ENCODE measurements around the gene CYP4B1.

CYP4B1 gene

GRCh38 chr1:46767649-46768282 is 31.1 kb upstream of the CYP4B1 start:
- Histone ChIP-seq H3K27me3 (peaks cover 0 to 21% of the 10 kb centered on the region in 2 donors), H3K4me3 (no peak overlapping the region), H3K36me3 (no peaks in the 10 kb centered on the region), H3K9me3 (peaks cover 0 to 24% (median 20%) of the 10 kb centered on the region in 3 donors), H3K27ac (no peak overlapping the region), H3K4me1 (no peaks in the 10 kb centered on the region)
- DNase-seq, result no peak
- intact Hi-C loops (cut with DNase I; ENCODE audit: low total_unique reads), result no loop called here
- no peak for TF ChIP-seq CTCF (IDR thresholded peaks at IDR 0.05)

GRCh38 chr1:46768445-46768844 is 30.4 kb upstream of the CYP4B1 start:
- Histone ChIP-seq H3K4me1 (no peaks in the 10 kb centered on the region), H3K27ac (no peak overlapping the region)

GRCh38 chr1:46769028-46769740 is 29.7 kb upstream of the CYP4B1 start:
- H3K27me3 ChIP-seq, result peaks cover 0 to 16% of the 10 kb centered on the region in 2 donors
- no peak overlapping the region for H3K27ac ChIP-seq
- TF ChIP-seq CTCF (IDR thresholded peaks at IDR 0.05), result no peak
- H3K4me1 ChIP-seq, result no peaks in the 10 kb centered on the region
- no peak for DNase-seq
- intact Hi-C loops (cut with DNase I; ENCODE audit: low total_unique reads), result no loop called here
- no peak overlapping the region for H3K4me3 ChIP-seq
- H3K36me3 ChIP-seq, result no peaks in the 10 kb centered on the region
- peaks cover 0 to 24% (median 20%) of the 10 kb centered on the region in 3 donors for H3K9me3 ChIP-seq

More at GRCh38 chr1:46768445-46768844, 30.4 kb upstream of the CYP4B1 start:
- DNase-seq, result no peak
- intact Hi-C loops (cut with DNase I; ENCODE audit: low total_unique reads), result no loop called here
- peaks cover 0 to 24% (median 20%) of the 10 kb centered on the region in 3 donors for H3K9me3 ChIP-seq
- H3K36me3 ChIP-seq, result no peaks in the 10 kb centered on the region
- H3K4me3 ChIP-seq, result no peak overlapping the region
- peaks cover 0 to 18% of the 10 kb centered on the region in 2 donors for H3K27me3 ChIP-seq
- TF ChIP-seq CTCF (IDR thresholded peaks at IDR 0.05), result no peak

GRCh38 chr1:46770541-46770940 is 28.3 kb upstream of the CYP4B1 start:
- Histone ChIP-seq H3K4me3 (no peak overlapping the region), H3K27ac (no peak overlapping the region), H3K9me3 (peaks cover 0 to 24% (median 20%) of the 10 kb centered on the region in 3 donors), H3K4me1 (no peaks in the 10 kb centered on the region), H3K36me3 (no peaks in the 10 kb centered on the region), H3K27me3 (peaks cover 0 to 16% of the 10 kb centered on the region in 2 donors)
- DNase-seq, result no peak
- TF ChIP-seq CTCF (IDR thresholded peaks at IDR 0.05), result no peak
- intact Hi-C loops (cut with DNase I; ENCODE audit: low total_unique reads), result no loop called here

GRCh38 chr1:46772571-46772970 is 26.3 kb upstream of the CYP4B1 start:
- H3K9me3 ChIP-seq, result peaks cover 0 to 24% (median 20%) of the 10 kb centered on the region in 3 donors
- TF ChIP-seq CTCF (IDR thresholded peaks at IDR 0.05), result no peak
- intact Hi-C loops (cut with DNase I; ENCODE audit: low total_unique reads), result no loop called here
- H3K36me3 ChIP-seq, result no peaks in the 10 kb centered on the region
- H3K27me3 ChIP-seq, result peaks cover 0 to 16% of the 10 kb centered on the region in 2 donors
- no peak overlapping the region for H3K4me3 ChIP-seq
- DNase-seq, result peak in 1 of 2 donors; percentile 33
- H3K27ac ChIP-seq, result no peak overlapping the region
- no peaks in the 10 kb centered on the region for H3K4me1 ChIP-seq

All from tibial artery (tissue), 4 donors.